ENCODE results near the gene SLC7A1. TPM values are rescaled to one million over a fixed set of nuclear protein-coding genes. Genes with fewer than 3 reads are reported as not detected.
"Not testable (repeated sequence)": the region's sequence is repeated elsewhere in the genome, so short reads cannot be mapped to it uniquely, and the experiment has no call there.

Gene SLC7A1
- total RNA-seq (10.8 and 16.2 TPM in 2 replicates), polyA plus RNA-seq (9.8 and 10.1 TPM in 2 replicates)

DNA sequence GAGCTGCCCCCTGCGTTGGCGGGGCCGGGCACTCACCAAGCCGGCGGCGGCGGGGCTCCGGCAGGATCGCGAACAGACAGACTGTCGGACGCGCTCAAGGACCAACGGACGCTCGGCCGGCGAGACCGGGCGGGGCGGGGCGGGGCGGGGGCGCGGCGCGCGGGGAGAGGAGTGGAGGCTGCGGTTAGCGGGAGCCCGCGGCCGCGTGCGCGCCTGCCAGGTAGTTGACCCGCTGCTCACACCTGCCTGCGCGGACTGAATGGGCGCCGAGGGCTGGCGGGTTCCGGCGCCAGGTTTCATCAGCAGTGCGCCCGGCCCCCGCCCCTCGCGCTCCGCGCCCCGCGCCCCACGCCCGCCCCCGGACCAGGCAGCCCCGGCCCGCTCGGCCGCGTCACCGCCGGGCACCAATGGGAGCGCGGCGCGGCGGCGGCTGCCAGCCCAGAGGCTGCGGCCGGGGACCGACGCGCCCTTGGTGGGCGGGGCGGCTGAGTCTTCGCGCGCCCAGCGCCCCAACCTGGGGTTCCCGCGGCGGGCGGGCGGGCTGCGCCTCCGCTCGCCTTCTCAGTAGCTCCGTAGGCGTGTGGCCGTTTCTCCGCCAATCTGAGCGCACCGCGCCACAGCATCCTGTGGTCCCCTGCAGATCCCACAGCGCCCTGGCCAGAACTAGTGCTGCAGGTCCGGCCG is at the start of gene SLC7A1:
Gene SLC7A1, minus strand, starts transcription at position 309 of the 684 bp plus-strand sequence. CDS start 59,500 bp downstream, outside the sequence.
- Histone ChIP-seq H3K36me3 (replicated peaks; ENCODE audit: insufficient read depth, low read depth) (no peaks in the 10 kb centered on the region), H3K9me3 (ENCODE audit: low read depth) (no peaks in the 10 kb centered on the region), H3K4me1 (ENCODE audit: insufficient read depth) (peaks cover 4% of the 10 kb centered on the region), H3K4me2 (peak within 1 kb of the TSS; percentile 95), H3K9me2 (replicated peaks; ENCODE audit: insufficient read depth) (no peaks in the 10 kb centered on the region), H3K27me3 (peaks cover 9% of the 10 kb centered on the region), H4K20me1 (ENCODE audit: insufficient read depth, poor library complexity, severe bottlenecking) (peaks cover 16% of the 10 kb centered on the region), H3K27ac (peak within 1 kb of the TSS; percentile 84), H3K79me2 (peaks cover 49% of the 10 kb centered on the region), H2AFZ (peak within 1 kb of the TSS; percentile 77), H3K4me3 (peak within 1 kb of the TSS; percentile 99)
- no peak for TF ChIP-seq EZH2phosphoT487 (IDR thresholded peaks at IDR 0.05; ENCODE audit: low read depth, severe bottlenecking, unreplicated experiment)
- no peak for TF ChIP-seq EZH2 (IDR thresholded peaks at IDR 0.05; ENCODE audit: borderline replicate concordance)
- TF ChIP-seq, protein P1, sequence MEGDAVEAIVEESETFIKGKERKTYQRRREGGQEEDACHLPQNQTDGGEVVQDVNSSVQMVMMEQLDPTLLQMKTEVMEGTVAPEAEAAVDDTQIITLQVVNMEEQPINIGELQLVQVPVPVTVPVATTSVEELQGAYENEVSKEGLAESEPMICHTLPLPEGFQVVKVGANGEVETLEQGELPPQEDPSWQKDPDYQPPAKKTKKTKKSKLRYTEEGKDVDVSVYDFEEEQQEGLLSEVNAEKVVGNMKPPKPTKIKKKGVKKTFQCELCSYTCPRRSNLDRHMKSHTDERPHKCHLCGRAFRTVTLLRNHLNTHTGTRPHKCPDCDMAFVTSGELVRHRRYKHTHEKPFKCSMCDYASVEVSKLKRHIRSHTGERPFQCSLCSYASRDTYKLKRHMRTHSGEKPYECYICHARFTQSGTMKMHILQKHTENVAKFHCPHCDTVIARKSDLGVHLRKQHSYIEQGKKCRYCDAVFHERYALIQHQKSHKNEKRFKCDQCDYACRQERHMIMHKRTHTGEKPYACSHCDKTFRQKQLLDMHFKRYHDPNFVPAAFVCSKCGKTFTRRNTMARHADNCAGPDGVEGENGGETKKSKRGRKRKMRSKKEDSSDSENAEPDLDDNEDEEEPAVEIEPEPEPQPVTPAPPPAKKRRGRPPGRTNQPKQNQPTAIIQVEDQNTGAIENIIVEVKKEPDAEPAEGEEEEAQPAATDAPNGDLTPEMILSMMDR (IDR thresholded peaks at IDR 0.05; ENCODE audit: poor library complexity): no peak
- peak; percentile 94 for DNase-seq (ENCODE audit: low spot score)
- WGBS (ENCODE audit: low lambda C conversion rate, missing lambda C conversion rate): under 1% methylated on average over 49 of the region's 98 CpGs

DNA sequence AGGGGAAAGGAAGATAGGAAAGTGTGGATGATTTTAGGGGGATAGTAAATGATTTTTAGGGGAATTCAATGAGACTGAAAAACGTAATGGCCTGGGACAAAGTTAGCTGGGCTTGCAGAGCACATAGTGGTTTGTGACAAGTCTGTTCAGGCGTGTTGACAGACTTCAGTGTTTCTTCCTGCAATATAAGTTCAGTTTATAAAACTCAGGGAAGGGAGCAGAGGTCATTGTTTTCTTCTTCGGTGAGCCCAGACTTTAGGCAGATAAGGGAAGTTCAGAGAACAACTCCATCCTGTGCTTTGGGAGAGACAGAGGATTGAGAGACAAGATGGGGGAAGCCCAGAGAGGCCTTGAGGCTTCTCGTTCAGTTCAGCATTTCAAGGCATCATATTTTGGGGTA is 45.2 kb upstream of the SLC7A1 start:
- H3K27me3 ChIP-seq: no peaks in the 10 kb centered on the region
- H3K4me1 ChIP-seq (ENCODE audit: insufficient read depth): no peaks in the 10 kb centered on the region
- WGBS (ENCODE audit: low lambda C conversion rate, missing lambda C conversion rate): 68% methylated on average over 4 of the region's 4 CpGs
- no peak overlapping the region for H2AFZ ChIP-seq
- H4K20me1 ChIP-seq (ENCODE audit: insufficient read depth, poor library complexity, severe bottlenecking): no peaks in the 10 kb centered on the region
- no peaks in the 10 kb centered on the region for H3K79me2 ChIP-seq
- H3K9me3 ChIP-seq (ENCODE audit: low read depth): no peaks in the 10 kb centered on the region
- DNase-seq (ENCODE audit: low spot score): no peak
- no peak overlapping the region for H3K27ac ChIP-seq
- H3K4me3 ChIP-seq: no peak overlapping the region
- TF ChIP-seq EZH2 (IDR thresholded peaks at IDR 0.05; ENCODE audit: borderline replicate concordance): no peak
- no peak for TF ChIP-seq EZH2phosphoT487 (IDR thresholded peaks at IDR 0.05; ENCODE audit: low read depth, severe bottlenecking, unreplicated experiment)
- TF ChIP-seq, protein P1 (IDR thresholded peaks at IDR 0.05; ENCODE audit: poor library complexity): no peak
- no peak overlapping the region for H3K4me2 ChIP-seq
- no peaks in the 10 kb centered on the region for H3K9me2 ChIP-seq (replicated peaks; ENCODE audit: insufficient read depth)
- H3K36me3 ChIP-seq (replicated peaks; ENCODE audit: insufficient read depth, low read depth): no peaks in the 10 kb centered on the region

DNA sequence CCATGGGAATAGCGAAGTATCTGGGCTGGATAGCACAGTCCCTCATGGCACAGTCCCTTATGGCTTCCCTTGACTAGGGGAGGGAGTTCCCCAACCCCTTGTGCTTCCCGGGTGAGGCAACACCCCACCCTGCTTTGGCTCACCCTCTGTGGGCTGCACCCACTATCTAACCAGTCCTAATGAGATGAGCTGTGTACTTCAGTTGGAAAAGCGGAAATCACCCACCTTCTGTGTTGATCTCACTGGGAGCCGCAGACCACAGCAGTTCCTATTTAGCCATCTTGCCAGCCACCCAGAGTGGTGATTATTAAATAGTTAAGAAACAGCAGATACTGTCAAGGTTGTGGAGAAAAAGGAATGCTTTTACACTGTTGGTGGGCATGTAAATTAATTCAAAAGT is 41.3 kb upstream of the SLC7A1 start:
- H3K4me2 ChIP-seq; H3K9me3 ChIP-seq (ENCODE audit: low read depth); H3K4me3 ChIP-seq; H3K27ac ChIP-seq; H3K79me2 ChIP-seq; H3K9me2 ChIP-seq (replicated peaks; ENCODE audit: insufficient read depth); H3K36me3 ChIP-seq (replicated peaks; ENCODE audit: insufficient read depth, low read depth); H4K20me1 ChIP-seq (ENCODE audit: insufficient read depth, poor library complexity, severe bottlenecking); H3K4me1 ChIP-seq (ENCODE audit: insufficient read depth); DNase-seq (ENCODE audit: low spot score); H3K27me3 ChIP-seq; H2AFZ ChIP-seq: not testable (repeated sequence)
- 94% methylated on average over 4 of the region's 4 CpGs for whole genome bisulfite sequencing (ENCODE audit: low lambda C conversion rate, missing lambda C conversion rate)

DNA sequence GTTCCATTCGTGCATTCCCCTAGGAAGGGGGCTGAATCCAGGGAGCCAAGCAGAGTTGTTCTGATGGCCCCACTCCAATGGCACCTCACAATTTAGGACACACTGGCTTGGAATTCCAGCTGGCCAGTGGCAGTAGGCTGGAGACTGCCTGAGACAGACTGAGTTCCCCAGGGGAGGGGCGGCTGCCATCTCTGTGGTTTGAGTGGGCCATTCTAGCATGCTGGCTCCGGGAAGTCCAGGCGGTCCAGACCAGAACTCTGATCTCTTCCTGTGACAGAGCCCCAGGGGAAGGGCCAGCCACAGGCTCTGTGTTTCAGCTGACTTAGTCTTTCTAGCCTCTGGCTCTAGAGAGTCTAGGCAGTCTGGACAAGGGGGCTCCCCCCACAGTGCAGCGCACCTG is 29.5 kb upstream of the SLC7A1 start:
- no peaks in the 10 kb centered on the region for H3K27me3 ChIP-seq
- no peak overlapping the region for H3K4me2 ChIP-seq
- no peaks in the 10 kb centered on the region for H3K9me3 ChIP-seq (ENCODE audit: low read depth)
- no peak for DNase-seq (ENCODE audit: low spot score)
- H3K27ac ChIP-seq: no peak overlapping the region
- TF ChIP-seq, protein P1 (IDR thresholded peaks at IDR 0.05; ENCODE audit: poor library complexity): no peak
- no peak for TF ChIP-seq EZH2 (IDR thresholded peaks at IDR 0.05; ENCODE audit: borderline replicate concordance)
- no peak for TF ChIP-seq EZH2phosphoT487 (IDR thresholded peaks at IDR 0.05; ENCODE audit: low read depth, severe bottlenecking, unreplicated experiment)
- H3K79me2 ChIP-seq: no peaks in the 10 kb centered on the region
- H2AFZ ChIP-seq: no peak overlapping the region
- H4K20me1 ChIP-seq (ENCODE audit: insufficient read depth, poor library complexity, severe bottlenecking): no peaks in the 10 kb centered on the region
- no peaks in the 10 kb centered on the region for H3K36me3 ChIP-seq (replicated peaks; ENCODE audit: insufficient read depth, low read depth)
- no peaks in the 10 kb centered on the region for H3K4me1 ChIP-seq (ENCODE audit: insufficient read depth)
- H3K9me2 ChIP-seq (replicated peaks; ENCODE audit: insufficient read depth): no peaks in the 10 kb centered on the region
- no peak overlapping the region for H3K4me3 ChIP-seq
- WGBS (ENCODE audit: low lambda C conversion rate, missing lambda C conversion rate): 88% methylated on average over 5 of the region's 5 CpGs

Measured in hepatocyte (in vitro differentiated cells).